ENCODE measurements around the gene ELK3. TPM values are rescaled to one million over a fixed set of nuclear protein-coding genes. Genes with fewer than 3 reads are reported as not detected.

Gene ELK3
- total and polyA plus RNA-seq, 2 of the 13 experiments (the other 11 are each of a cell fraction or from before 2014, with no cell fraction given): 2.9 to 3.2 TPM

DNA sequence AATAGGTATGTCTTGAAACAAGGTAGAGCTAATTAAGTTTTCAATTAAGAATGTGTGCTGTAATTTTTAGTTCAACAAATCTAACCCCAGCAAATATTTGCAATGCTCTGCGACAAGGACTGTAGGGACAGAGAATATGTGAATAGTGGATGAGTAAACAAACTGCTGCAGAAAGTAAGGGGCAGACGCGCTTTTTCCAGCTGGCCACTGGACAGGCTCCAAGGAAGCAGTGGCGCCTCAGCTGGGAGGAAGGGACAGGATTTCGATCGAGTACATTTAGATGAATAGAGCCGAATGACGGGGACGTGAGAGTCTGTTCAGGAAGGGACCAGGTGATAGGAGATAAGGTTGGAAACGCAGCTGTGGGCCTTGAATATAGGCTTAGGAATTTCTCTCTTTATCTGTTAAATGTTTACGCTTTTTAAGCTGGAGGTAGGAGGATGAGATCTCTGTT lies 69.3 kb downstream of the ELK3 start:
- intact Hi-C loops (cut with micrococcal nuclease; ENCODE audit: unreplicated experiment) (loop anchor here (10.0 kb wide), 1 partner anchor 49 kb away; no protein-coding TSS in a partner anchor), in situ Hi-C loops (cut with HindIII; ENCODE audit: extremely low pct_ligation_motif_present, low pct_unique_long_range_greater_than_20kb) (no loop called here)
- CTCF ChIA-PET (ENCODE audit: low intra/inter-chr PET ratio, low total read pairs): no interaction called here
- Histone ChIP-seq H3K9ac (ENCODE audit: insufficient read depth, low read depth, low read length) (no peak overlapping the region), H3K79me2 (ENCODE audit: insufficient read depth, low read length) (no peaks in the 10 kb centered on the region), H3K4me1 (ENCODE audit: insufficient read depth, low read length) (peaks cover 34% of the 10 kb centered on the region), H3K27ac (ENCODE audit: extremely low read length, insufficient read depth, low read length) (peak overlapping the region; percentile 40), H3K9me3 (ENCODE audit: low read length) (no peaks in the 10 kb centered on the region), H4K20me1 (ENCODE audit: insufficient read depth, low read length) (no peaks in the 10 kb centered on the region), H3K27me3 (ENCODE audit: control insufficient read depth in 1 of 2, insufficient read depth in 2 of 2, low read length in 2 of 2) (no peaks in the 10 kb centered on the region), H2AFZ (ENCODE audit: low read length) (no peak overlapping the region), H3K36me3 (replicated peaks in 1 of 2; ENCODE audit: control insufficient read depth in 1 of 2, insufficient read depth in 2 of 2, low read length in 2 of 2) (0 out of 5 replicates have a peak, but pooled peaks cover 0 to 2% of the 10 kb centered on the region in 2 experiments), H3K4me3 (replicated peaks in 1 of 3; ENCODE audit: insufficient read depth in 1 of 3, low read depth in 2 of 3, low read length in 3 of 3) (no peak overlapping the region), H3K4me2 (ENCODE audit: low read depth, low read length) (peak overlapping the region; percentile 41; the same call in 1 of the 2 replicates)
- peak; percentile 90 for DNase-seq (ENCODE audit: low spot score)
- POLR2A ChIA-PET: interaction anchor here (0.7 kb wide), 1 partner anchor 9 kb away, joined by 3 read pairs; no protein-coding TSS in a partner anchor
- peak; percentile 98 for ATAC-seq
- 3% methylated on average over 11 of the region's 11 CpGs for WGBS (ENCODE audit: low lambda C conversion rate)
- BruUV-seq (replicated peaks): no TSS peak
- FAIRE-seq: peak; percentile 91
- TF ChIP-seq ZSCAN22 (CRISPR knock-in tag; IDR thresholded peaks at IDR 0.05) (no peak), SOX5 (CRISPR knock-in tag; IDR thresholded peaks at IDR 0.05; ENCODE audit: borderline replicate concordance) (peak; percentile 79; the same call in 1 of the 2 replicates), ZNF746 (CRISPR knock-in tag; IDR thresholded peaks at IDR 0.05) (peak; percentile 64; the same call in 1 of the 2 replicates), EP300 (IDR thresholded peaks at IDR 0.05; ENCODE audit: low read depth in 2 of 2, low read length in 2 of 2) (peak; percentile 41 to 74; a peak in 2 of 4 replicates), EP300 (CRISPR knock-in tag; IDR thresholded peaks at IDR 0.05; ENCODE audit: borderline replicate concordance) (peak; percentile 62), MIER2 (CRISPR knock-in tag; IDR thresholded peaks at IDR 0.05) (0 out of 2 replicates have a peak, but pooled peaks have one; percentile 35), ISL2 (CRISPR knock-in tag; IDR thresholded peaks at IDR 0.05) (peak; percentile 83), TOE1 (CRISPR knock-in tag; IDR thresholded peaks at IDR 0.05) (no peak), PHB2 (IDR thresholded peaks at IDR 0.05; ENCODE audit: partially characterized antibody) (no peak), ZNF12 (CRISPR knock-in tag; IDR thresholded peaks at IDR 0.05) (peak; percentile 100), SMARCE1 (IDR thresholded peaks at IDR 0.05; ENCODE audit: borderline replicate concordance) (no peak), GATAD2A (CRISPR knock-in tag; IDR thresholded peaks at IDR 0.05) (peak; percentile 69), ZNF790 (CRISPR knock-in tag; IDR thresholded peaks at IDR 0.05; ENCODE audit: borderline replicate concordance) (no peak), ZFP41 (CRISPR knock-in tag; IDR thresholded peaks at IDR 0.05; ENCODE audit: borderline replicate concordance) (no peak), ZNF292 (CRISPR knock-in tag; IDR thresholded peaks at IDR 0.05; ENCODE audit: borderline replicate concordance, low read depth) (peak; percentile 63; the same call in 1 of the 2 replicates), ZSCAN21 (CRISPR knock-in tag; IDR thresholded peaks at IDR 0.05; ENCODE audit: borderline replicate concordance) (no peak), ZNF446 (CRISPR knock-in tag; IDR thresholded peaks at IDR 0.05) (no peak), HNF4A (CRISPR knock-in tag; IDR thresholded peaks at IDR 0.05) (peak; percentile 54; the same call in 1 of the 2 replicates), KAT8 (CRISPR knock-in tag; IDR thresholded peaks at IDR 0.05) (0 out of 2 replicates have a peak, but pooled peaks have one; percentile 39), ONECUT2 (CRISPR knock-in tag; IDR thresholded peaks at IDR 0.05) (peak; percentile 78; the same call in 1 of the 2 replicates), RCOR2 (CRISPR knock-in tag; IDR thresholded peaks at IDR 0.05) (peak; percentile 77), HNRNPLL (IDR thresholded peaks at IDR 0.05; ENCODE audit: low read depth, low read length, poor library complexity, severe bottlenecking) (no peak), ZMYM4 (CRISPR knock-in tag; IDR thresholded peaks at IDR 0.05) (peak; percentile 77), ZNF605 (CRISPR knock-in tag; IDR thresholded peaks at IDR 0.05) (0 out of 2 replicates have a peak, but pooled peaks have one; percentile 74), ZNF557 (CRISPR knock-in tag; IDR thresholded peaks at IDR 0.05) (0 out of 2 replicates have a peak, but pooled peaks have one; percentile 38)
- TF ChIP-seq, protein P1, sequence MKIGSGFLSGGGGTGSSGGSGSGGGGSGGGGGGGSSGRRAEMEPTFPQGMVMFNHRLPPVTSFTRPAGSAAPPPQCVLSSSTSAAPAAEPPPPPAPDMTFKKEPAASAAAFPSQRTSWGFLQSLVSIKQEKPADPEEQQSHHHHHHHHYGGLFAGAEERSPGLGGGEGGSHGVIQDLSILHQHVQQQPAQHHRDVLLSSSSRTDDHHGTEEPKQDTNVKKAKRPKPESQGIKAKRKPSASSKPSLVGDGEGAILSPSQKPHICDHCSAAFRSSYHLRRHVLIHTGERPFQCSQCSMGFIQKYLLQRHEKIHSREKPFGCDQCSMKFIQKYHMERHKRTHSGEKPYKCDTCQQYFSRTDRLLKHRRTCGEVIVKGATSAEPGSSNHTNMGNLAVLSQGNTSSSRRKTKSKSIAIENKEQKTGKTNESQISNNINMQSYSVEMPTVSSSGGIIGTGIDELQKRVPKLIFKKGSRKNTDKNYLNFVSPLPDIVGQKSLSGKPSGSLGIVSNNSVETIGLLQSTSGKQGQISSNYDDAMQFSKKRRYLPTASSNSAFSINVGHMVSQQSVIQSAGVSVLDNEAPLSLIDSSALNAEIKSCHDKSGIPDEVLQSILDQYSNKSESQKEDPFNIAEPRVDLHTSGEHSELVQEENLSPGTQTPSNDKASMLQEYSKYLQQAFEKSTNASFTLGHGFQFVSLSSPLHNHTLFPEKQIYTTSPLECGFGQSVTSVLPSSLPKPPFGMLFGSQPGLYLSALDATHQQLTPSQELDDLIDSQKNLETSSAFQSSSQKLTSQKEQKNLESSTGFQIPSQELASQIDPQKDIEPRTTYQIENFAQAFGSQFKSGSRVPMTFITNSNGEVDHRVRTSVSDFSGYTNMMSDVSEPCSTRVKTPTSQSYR (CRISPR knock-in tag; IDR thresholded peaks at IDR 0.05; ENCODE audit: borderline replicate concordance): 0 out of 2 replicates have a peak, but pooled peaks have one; percentile 14

Measured in HepG2 (cell line).